Stimulated activated CD8-positive, alpha-beta memory T cell treated with anti-CD3 and anti-CD28 coated beads, Interleukin-12 subunit alpha, Interleukin-12 subunit beta, amount 100 ng/mL, for 1 hour (primary cell): ENCODE measurements around the gene RASAL1.

Experiments
- DNase-seq: peaks from one replicate; pipeline ENCODE4 v3.0.0-alpha.2; 2020; ENCODE audit warnings: low read depth

The RASAL1 gene, protein sequence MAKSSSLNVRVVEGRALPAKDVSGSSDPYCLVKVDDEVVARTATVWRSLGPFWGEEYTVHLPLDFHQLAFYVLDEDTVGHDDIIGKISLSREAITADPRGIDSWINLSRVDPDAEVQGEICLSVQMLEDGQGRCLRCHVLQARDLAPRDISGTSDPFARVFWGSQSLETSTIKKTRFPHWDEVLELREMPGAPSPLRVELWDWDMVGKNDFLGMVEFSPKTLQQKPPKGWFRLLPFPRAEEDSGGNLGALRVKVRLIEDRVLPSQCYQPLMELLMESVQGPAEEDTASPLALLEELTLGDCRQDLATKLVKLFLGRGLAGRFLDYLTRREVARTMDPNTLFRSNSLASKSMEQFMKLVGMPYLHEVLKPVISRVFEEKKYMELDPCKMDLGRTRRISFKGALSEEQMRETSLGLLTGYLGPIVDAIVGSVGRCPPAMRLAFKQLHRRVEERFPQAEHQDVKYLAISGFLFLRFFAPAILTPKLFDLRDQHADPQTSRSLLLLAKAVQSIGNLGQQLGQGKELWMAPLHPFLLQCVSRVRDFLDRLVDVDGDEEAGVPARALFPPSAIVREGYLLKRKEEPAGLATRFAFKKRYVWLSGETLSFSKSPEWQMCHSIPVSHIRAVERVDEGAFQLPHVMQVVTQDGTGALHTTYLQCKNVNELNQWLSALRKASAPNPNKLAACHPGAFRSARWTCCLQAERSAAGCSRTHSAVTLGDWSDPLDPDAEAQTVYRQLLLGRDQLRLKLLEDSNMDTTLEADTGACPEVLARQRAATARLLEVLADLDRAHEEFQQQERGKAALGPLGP

DNA sequence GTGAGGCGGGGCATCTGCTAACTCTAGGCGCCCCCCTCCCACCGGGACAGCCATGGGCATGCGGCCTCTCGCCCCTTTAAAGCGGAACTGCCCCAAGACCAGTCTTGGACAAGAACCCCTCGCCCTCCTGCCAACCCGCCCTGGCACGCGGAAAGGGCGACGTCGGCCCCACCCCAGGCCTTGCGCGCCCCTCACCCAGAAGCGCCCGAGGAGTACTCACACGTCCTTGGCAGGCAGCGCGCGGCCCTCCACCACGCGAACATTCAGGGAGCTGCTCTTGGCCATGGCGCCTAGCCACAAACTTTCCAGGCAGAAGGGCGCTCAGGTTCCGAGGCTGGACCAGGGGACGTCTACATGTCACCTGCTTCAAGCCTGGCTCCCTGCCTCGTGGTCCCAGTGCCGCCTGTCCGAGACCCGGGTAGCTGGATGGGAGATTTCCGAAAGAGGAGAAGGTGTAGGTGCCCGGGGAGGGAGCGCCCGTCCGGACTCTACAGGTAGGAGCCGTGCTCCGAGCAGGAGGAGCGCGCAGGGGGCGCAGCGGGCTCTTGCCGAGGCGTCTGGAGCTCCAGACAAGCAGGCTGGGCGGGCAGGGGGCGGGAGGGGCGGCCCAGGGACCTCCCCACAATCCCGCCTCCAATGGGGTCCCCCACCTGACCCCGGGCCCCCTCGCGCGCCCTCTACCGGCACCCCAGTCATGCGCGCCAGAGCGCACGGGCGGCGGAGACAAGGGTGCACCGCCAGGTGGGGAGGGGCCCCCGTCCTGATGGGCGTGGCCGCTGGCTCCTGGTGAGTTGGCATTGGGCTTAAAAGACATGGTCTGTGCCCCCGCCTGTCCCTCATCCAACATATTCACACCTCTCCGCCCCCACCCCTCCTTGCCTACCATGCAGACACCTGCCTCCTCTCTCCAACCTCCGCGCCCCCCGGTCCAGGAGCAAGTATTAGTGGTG lies at the start of gene RASAL1:
RASAL1 (minus strand) TSS at position 584 of the 950 bp plus-strand sequence; CDS start at position 285, 299 bp downstream.
- peak; percentile 21 for DNase-seq

DNA sequence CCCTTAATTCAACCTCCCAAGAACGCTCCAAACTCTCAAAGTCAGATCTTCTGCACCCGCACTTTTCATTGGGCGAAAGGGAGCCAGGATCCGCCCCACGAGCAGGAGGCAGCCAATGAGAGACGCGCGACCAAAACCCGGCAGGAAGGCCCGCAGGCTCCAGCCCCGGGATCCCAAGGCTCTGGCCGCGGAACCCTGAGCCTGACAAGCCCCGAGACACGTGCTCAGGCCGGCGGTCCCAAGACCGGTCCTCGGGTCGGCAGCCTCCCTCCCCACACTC lies 49.3 kb upstream of the RASAL1 start:
- DNase-seq = peak; percentile 72

DNA sequence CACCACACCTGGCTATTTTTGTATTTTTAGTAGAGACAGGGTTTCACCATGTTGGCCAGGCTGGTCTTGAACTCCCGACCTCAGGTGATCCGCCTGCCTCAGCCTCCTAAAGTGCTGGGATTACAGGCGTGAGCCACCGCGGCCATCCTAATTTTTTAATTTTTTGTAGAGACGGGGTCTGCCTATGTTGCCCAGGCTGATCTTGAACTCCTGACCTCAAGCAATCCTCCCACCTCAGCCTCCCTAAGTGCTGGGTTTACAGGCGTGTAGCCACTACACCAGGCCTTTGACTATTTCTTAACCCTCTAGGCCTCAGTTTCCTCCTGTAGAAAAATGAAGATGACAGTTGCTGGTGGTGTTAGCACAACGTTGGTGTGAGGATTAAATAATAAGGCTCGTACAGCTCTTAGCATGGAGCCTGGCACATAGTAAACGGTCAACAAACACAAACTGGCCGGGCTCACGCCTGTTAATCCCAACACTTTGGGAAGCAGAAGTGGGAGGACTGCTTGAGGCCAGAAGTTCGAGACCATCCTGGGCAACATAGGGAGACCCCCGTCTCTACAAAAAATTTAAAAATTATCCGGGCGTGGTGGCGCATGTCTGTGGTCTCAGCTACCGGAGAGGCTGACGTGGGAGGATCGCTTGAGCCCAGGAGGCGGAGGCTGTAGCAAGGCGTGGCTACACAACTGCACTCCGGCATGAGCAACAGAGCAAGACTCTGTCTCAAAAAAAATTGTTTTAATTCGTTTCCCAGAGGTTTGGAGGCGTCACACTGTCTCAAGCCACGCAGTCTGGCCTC lies 48.7 kb upstream of the RASAL1 start:
- DNase-seq = no peak

DNA sequence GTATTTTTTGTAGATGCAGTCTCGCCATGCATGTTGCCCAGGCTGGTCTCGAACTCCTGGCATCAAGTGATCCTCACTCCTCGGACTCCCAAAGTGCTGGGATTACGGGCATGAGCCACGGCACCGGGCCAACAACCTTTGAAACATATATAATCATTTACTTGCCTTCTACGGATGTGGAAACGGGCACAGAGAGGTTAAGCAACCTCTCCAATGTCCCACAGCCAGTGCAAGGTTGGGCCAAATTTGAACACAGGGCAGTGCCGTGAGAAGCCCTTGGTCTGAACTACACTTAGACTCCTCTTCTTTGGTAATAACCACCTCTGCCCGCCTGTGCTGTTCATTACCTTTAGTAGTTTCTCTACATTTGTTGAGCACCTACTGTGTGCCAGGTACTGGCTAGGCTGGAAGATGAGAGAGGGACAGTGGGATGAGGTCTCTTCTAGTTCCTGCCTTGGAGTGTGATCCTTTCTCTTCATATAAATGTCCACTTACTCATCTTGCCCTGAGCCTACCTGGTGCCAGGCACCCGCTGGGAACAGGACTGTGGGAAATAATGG lies 47.5 kb upstream of the RASAL1 start:
- DNase-seq = no peak

DNA sequence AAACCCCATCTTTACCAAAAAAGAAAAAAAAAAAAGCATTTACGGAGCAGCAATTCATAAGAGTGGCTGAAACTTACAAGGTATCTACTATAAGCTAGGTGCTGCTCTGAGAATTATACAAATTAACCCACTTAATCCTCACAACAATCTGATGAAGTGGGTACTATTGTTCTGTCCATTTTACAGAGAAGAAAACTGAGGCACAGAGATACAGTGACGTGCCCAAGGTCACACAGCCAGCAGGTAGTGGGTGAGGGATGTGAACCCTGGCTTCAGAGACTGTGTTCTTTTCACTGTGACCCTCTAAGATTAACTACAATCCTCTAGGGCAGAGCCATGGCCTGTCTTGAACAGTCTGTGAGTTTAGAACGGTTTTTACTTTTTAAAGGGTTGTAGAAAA lies 46.4 kb upstream of the RASAL1 start:
- DNase-seq = no peak

DNA sequence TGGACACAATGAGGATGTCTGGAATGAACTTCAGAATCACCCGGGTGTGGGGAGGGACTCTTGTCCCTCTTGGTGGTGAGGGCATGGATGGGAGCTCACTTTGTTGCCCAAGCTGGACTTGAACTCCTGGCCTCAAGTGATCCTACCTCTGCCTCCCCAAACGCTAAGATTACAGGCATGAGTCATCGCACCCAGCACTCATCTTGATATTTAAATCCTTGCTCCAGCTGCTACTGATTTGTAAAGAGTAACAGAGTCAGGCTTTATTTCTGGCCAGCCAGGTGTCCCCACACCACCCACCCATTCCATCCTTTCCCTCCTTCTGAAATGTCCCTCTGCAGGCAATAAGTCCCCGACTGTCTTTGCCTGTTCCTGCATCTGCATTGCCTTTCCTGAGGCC lies 44.8 kb upstream of the RASAL1 start:
- no peak for DNase-seq

DNA sequence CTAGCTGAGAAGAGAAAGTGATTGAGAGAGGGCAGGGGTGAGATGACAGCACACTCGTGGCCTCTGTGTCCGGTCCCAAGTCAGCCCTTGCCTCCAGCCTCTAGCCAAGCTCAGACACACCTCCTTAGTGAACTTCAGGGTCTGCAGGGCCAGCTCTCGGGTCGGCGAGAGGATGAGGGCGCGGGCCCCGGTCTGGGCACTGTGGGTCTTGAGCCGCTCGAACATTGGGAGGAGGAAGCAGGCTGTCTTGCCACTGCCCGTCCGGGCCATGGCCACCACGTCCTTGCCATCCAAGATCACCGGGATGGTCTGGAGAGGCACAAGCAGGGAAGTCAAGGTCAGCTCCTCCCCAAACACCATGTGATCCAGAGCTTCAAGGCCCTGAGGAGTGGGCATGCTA lies 43.5 kb upstream of the RASAL1 start:
- DNase-seq = no peak

DNA sequence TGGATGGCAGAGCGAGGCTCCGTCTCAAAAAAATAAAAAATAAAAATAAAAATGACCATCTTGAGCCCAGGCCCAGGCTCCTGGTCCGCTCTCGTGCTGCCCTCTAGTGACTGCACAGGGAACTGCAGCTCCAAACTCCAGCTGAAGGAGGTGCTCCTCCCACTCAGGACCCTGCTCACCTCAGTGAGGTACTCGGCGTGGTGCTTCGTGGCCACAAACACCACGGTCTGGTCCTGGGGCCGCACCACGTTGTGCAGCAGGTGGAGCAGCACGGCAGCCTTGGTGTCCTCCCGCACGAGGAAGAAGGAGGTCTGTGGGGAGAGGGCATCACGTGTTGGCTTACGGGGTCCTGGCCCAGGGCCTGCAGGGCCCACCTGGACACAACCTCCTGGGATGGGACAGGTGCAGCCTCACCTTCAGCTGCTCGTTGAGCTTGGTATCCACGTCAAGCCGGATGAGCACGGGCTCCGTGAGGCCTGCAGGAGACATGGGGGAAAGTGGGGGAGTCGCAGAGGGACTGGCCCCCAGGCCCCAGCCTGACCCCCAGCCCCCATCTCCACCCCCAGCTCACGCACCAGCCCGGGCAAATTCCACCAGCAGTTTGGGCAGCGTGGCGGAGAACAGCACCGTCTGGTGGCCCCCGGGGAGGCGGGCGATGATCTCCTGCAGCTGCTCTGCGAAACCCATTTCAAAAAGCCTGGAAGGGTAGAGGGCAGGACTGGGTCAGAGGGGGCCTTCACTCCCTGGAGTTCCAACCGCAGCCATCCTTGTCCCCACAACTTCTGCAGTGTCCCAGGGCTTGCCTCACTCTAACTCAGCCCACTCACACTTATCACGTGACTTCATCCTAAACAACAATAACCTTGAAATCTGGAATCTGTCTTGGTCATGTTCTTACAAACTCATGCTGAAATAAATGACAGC lies 39.2 kb upstream of the RASAL1 start:
- peak; percentile 58 for DNase-seq

DNA sequence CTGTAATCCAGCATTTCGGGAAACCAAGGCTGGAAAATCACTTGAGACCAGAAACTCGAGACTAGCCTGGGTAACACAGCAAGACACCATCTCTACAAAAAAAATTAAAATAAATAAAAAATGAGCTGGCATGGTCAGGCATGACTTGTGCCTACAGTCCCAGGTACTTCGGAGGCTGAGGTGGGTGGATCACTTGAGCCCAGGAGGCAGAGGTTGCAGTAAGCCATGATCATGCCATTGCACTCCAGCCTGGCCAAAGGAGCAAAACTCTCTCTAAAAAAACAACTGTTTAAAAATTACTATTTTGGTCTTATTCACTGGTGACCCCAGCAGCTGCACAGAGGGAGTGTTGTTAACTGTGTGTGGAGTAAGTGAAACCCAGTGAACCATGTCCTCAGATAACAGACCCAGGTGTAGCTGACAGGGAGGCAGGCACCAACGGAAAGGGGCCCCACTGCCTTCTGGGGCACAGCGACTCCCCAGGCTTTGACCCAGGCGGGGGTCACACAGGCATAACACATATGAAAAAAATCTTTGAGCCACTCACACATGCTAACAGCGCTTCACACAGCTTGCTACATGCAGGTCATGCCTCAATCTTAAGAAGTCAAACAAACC lies 37.6 kb upstream of the RASAL1 start:
- no peak for DNase-seq

DNA sequence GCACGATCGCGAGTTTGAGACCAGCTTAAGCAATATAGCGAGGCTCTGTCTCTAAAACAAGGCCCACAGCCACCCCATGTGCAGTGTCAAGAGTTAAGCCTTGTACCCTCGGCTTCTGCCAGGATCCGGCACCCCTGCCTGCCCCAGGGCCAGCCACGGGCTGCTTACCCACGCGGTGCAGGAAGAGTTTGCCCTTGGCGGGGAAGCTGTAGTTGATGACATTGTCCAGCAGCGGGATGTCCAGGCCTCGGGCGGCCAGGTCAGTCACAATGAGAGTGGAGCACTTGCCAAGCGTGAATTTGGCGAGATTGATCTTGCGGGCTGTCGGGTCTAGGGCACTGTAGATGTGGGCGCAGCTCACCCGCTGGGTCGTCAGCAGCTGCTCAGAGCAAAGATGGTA lies 36.6 kb upstream of the RASAL1 start:
- no peak for DNase-seq

DNA sequence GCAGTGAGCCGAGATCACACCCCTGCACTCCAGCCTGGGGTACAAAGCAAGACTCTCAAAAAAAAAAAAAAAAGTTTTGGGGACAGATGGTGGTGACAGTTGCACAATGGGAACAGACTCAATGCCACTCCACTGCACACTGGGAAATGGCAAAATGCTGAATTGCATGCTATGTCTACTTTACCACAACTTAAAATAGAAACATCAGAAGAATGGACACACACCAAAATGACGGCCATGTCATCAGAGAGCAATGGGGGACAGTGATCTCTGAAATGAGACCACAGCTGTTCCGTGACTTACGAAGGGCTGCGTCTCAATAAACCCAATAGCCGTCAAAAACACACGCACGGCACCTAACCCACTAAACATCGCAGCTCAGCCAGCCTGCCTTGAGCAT lies 36.0 kb upstream of the RASAL1 start:
- no peak for DNase-seq

DNA sequence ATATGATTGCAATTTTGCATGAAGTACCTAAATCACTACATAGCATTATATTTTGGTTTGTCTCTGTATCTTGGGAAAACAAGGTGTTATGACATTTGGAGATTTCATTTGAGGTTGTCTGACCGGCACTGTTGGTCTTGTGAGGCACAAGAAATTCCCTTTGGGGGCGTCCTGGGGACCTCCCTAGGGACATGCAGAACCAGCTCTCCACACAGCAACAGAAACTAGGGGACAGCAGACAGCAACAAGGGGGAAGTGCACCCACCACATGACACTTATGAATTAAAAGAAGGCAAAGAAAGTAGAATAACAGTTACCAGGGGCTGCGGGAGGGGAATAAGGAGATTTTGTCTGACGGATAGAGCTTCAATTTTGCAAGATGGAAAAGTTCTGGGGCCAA lies 35.4 kb upstream of the RASAL1 start:
- no peak for DNase-seq

DNA sequence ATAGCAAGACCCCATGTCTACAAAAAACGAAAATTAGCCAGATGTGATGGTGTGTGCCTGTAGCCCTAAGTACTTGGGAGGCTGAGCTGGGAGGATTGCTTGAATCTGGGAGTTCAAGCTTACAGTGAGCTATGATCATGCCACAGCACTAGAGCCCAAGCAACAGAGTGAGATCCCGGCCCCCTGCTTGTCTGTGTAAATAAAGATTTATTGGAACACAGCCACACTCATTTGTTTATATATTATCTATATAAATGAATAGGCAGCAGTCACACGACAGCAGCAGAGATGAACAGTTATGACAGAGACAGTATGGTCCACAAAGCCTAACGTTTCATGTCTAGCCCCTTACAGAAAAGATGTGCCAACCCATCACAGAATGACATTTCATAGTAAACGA lies 34.9 kb upstream of the RASAL1 start:
- DNase-seq = no peak

DNA sequence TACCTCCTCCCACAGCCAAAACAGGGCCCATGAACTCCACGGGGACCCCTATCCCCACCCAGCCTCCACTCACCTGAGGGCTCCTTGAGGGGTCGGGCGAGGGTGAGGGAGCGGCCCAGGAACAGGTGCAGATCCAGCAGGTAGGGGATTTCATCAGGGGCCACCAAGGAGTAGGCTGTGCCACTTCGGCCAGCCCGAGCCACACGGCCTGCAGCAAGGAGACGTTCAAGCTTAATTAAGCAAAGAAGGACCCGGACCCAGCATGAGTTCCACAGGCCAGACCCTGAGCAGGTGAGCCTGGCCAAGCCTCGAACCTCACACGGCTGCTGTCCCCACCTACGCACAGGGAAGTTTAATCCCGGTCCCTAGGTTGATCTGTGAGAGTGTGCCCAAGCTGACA lies 34.1 kb upstream of the RASAL1 start:
- DNase-seq = no peak

DNA sequence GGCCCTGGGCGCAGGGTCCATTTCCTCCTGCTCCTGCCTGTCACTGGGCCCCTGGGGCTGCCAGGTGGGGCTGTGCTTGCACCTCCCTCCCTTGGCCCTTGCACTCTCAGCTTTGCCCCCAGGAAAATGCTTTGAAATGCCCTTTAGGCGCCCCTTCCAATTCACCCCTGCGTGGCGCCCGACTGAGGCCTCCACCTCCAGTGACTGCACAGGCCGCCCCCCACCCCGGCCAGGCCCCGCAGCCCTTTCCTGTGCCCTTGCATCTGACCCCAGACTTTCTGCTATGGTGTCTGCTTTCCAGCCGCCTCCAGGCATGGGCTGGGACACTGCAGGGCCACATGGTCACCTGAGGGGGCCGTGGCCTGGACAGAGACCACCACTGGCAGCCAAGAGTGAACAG lies 32.3 kb upstream of the RASAL1 start:
- DNase-seq = no peak

DNA sequence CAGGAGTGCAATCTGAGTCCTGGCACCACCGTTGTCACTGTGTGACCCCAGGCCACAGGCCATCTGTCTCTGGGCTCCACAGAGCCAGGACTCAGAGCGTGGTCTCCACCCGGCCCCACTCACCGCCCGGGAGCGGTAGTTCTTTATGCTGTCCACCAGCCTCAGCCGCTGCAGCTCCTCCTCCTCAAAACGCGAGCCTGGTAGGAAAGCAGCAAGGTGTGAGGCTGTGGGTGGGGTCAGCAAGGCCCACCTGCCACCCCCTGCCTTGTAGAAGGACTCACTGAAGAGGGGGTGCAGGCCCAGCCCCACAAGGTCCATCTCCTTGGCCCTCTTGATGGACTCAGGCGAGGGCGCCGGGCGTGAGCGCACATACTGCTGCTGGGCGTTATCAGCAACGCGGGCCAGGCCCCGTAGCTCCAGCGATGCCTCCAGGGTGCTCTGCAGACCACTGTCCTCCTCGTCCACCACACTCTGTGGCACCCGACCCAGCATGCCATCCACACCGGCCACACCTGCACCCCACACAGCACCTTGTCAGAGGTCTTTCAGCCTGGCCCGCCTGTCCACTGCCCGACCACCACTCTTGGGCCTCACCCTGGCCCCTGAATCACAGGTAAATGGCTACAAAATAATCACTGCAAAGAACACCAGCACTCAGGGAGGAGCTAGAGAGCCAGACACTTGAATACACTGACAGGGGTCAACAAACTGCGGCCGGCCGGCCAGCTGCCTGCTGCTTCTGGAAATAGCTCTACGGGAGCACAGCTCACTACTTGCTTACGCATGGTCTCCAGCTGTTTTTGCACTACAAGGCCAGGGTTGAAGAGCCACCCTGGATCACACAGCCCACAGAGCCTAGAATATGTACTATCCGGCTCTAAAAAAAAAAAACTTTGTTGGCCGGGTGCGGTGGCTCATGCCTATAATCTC lies 30.2 kb upstream of the RASAL1 start:
- DNase-seq = no peak

DNA sequence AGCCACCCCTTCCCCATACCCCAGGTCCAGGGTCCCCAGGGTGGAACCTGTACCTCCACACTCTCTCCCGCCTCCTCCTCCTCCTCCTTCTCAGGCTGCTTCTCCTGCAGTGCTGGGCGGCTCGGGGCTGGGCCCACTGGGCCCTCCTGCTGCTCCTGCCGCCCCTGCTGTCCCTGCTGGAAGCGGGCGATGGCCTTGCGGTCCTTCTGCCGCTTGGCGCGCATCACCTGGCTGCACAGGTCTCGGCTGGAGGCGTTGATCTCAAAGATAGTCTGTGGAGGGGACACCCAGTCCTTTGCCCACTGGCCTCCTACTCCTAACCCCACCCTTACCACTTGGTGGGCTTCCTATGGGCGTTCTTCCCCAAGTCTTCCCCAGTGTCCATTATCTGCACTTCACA lies 28.5 kb upstream of the RASAL1 start:
- no peak for DNase-seq

DNA sequence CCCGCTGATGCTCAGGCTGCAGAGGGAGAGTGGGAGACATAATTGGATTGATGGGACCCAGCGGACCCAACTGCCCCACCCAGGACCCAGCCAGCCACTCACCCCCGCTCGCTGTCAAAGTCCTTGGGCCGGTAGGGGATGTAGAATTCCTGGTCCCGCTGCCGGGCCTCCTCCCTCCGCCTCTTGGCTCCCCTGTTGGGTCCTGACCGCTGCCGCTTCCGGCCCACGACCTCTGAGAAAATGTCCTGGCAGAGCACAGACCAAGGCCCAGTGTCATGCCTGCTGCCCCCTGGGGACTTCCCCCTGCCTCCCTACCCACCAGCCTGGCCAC lies 27.4 kb upstream of the RASAL1 start:
- DNase-seq = no peak
